GM19035 (cell line): ENCODE results near the gene TRPM5.
A peak's percentile ranks its signal among the peaks of the same experiment; 100 is the strongest.

ENCODE experiments used
- ATAC-seq: cut with Tn5 transposase; IDR thresholded peaks from one replicate; pipeline ENCODE4 v1.9.1; 2021; ENCODE audit not compliant: unreplicated experiment

Gene TRPM5

DNA sequence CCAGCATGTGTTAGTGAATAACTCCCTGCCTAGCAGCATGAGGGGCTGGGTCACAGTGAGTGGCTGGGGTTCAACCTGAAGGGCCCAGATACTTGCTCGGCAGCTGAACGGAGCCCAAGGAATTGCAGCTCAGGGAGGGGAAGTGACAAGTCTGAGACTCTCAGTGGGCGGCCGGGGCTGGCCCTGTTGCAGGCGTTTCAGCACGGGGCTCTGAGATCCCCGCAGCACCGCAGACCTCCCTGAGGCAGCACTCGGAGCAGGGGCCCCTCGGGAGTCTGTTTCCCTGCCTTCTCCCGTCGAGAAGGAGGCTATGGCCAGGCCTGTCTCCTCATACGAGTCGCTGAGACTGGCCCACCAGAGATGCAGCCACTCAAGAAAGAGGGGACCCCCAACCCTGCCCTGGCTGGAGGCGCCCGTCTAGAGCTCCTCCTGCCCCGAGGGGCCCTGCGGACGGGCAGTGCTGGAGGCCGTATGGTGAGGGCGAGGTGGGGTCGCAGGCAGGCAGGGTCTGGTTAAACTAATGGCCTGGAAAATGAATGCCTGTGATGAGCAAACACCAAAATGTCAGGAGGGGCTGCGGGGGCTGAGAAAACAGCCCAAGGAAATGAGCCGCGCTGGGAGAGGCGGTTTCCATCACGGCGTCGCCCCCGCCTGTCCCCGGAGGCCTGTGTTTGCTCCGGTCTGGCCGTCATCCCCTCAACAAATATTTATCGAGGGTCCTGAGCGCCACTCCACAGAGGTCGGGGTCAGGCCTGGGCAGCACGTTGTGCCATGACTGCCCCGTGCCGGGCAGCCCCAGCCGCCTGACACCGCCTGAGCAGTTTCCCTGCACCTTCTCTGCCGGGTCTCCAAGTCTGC is 34.5 kb downstream of the TRPM5 start:
- ATAC-seq, result no peak

DNA sequence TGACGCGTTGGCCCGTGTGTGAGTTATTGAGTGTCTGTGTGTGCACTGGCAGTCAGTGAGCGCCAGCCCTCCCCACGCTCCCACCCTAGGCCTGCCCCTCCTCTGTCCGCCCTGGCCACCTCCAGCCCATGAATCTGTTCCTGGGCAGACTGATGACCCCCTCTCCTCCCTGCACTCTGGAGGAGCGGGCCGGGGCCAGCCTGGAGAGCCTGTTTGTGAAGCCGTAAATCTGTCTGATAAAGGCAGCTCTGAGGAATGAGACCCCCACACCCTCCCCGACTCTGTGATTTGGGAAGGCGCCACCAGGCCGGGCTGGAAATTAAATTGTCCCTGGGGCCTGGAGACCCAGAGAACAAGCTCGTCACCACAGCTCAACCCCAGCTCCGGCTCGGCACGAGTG is 35.2 kb downstream of the TRPM5 start:
- ATAC-seq, result no peak

GRCh38 chr11:2408671-2409070 is 35.6 kb downstream of the TRPM5 start:
- no peak for ATAC-seq

- no peak for ATAC-seq
These were observed 37.4 kb downstream of the TRPM5 start for GRCh38 chr11:2406878-2407410.

GRCh38 chr11:2406451-2406850 is 37.9 kb downstream of the TRPM5 start:
- ATAC-seq, result no peak

GRCh38 chr11:2404735-2405196 is 39.5 kb downstream of the TRPM5 start:
- no peak for ATAC-seq

- ATAC-seq, result no peak
These were observed 41.2 kb downstream of the TRPM5 start for GRCh38 chr11:2402890-2403645.

- ATAC-seq, result no peak
These were observed 42.2 kb downstream of the TRPM5 start for GRCh38 chr11:2402106-2402505.

DNA sequence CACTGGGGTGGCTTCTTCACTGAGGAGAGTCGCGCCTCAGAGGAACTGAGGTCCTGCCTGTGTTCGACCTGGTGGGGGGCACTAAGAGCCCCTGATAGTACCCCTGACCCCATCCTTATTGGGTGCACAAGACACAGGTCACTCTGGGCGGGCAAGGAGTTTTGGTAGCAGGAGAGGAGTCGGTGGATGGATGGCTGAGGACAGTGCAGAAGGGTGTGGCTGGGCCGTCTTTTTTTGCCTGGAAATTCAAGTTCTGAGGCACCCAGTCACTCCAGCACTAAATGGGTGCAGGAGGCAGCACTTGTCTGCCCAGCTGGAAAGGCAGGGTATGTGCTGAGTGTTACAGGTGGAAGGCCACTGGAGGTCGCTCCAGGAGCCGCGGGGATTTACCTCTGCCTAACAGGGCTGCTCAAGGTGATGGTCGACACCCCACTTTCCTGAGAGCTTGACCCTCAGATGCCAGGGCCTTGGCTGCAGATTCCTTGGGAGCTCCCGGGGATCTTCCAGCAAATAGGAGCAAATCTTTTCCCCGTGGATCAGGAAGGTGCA is 42.8 kb downstream of the TRPM5 start:
- ATAC-seq, result no peak

DNA sequence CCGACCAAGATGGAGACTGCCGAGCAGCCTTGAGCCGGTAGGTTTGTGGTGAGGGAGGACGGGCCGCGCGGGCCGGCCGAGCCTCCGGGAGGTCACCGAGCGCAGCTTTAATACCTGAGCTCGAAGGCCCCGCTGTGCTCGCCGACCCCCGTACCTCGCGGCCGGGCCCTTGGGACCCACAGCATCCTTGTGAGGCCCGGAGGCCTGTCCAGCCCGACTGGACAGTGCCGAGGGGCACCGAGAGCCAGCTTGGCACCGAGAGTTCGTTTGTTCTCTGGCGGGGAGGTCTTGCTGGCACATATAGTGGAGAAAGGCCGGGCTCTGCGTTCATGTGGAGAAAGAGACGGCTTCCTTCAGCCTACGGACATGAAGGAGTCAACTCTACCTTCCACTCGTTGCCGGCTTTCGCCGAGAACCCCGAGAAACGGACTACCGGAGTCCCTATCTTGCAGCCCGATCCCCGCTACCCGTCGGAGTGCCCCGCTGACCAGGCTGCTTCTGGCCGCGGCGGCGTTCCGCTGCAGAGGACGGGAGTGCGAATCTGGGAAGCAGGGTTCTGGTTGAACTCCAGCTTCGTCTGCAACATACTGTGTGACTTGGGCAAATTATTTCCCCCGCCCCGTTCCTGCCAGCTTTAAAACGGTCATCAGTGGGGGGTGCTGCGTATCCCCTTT is 43.4 kb downstream of the TRPM5 start:
- ATAC-seq, result peak; percentile 10

DNA sequence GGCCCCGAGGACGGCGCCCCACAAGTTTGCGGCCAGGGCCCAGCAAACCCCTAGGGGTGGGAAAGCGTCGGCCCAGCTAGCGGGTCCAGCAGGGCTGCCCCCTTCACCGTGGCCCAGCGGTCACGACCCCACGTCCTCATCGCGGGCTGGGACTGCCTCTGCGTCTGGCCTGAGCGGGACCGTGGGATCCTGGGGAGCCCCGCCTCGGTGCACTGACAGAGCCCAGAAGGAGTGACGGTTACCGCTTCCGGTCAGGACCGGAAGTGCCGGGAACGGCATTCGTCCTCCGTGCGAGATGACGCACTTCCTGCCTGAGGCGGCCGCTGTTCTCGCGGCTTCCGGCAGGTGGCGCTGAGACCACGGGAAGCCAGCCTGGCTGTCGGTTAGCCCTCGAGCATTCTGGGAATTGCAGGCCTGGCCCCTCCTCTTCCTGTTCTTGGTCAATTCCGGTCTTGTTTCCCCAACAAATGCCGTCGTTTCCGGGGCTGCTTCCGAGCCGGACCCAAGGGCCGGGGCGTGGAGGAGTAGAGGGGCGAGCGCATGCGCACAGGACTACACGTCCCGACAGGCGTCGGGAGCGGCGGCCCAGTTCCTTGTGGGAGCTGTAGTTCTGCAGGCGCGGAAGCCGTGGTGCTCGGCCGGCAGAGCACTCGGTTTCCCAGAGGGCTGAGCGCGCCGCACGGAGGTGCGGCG is 44.1 kb downstream of the TRPM5 start, which contains the start of gene TSSC4:
Gene TSSC4, plus strand, starts transcription at position 682 of the 693 bp plus-strand sequence. CDS start 1,884 bp downstream, outside the sequence.
- peak; percentile 82 for ATAC-seq

- no peak for ATAC-seq
These were observed 44.7 kb downstream of the TRPM5 start for GRCh38 chr11:2399488-2400068.

GRCh38 chr11:2398664-2399355 is 45.5 kb downstream of the TRPM5 start:
- ATAC-seq, result no peak

GRCh38 chr11:2397005-2397404 is 47.3 kb downstream of the TRPM5 start:
- ATAC-seq, result no peak

- ATAC-seq, result no peak
These were observed 47.8 kb downstream of the TRPM5 start for GRCh38 chr11:2396471-2396870.

DNA sequence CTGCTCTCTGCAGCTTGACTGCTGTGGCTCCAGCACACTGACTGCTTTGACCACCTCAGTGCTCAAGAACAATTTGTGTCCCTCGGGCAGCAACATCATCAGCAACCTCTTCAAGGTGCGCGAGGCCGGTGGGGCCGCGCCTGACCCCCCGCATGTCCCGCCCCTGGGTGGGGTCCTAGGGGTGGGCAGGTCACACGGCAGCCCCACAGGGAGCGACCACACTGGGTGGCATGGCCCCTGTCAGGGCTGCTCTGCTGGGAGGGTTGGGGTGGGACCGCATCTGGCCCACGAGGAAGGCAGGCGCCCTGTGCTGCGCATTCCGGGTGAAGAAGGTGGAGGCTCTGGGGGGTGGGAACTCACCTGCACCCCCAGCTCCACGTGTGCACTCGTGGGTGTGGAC is 48.5 kb downstream of the TRPM5 start:
- no peak for ATAC-seq

- no peak for ATAC-seq
These were observed 49.0 kb downstream of the TRPM5 start for GRCh38 chr11:2395211-2395730.

DNA sequence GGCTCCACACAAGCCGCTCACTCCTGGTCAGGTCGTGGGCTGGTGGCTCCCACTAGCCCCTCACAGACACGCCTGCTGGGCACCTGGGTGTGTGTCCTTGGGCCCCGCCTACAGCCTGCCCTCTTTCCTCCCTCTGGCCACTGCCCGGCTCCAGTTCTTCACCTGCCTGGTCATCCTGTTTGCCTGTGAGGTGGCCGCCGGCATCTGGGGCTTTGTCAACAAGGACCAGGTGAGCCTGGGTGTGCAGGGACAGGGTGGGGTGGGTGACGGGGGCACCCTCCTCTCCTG is 49.6 kb downstream of the TRPM5 start:
- ATAC-seq, result no peak
